Measurements from ENCODE around the gene JPH2. TPM values are rescaled to one million over a fixed set of nuclear protein-coding genes. Genes with fewer than 3 reads are reported as not detected.

Gene JPH2
- total and polyA plus RNA-seq, 2 of the 4 experiments (the other 2 are of a cell fraction), result 0.44 to 0.54 TPM

GRCh38 chr20:44118185-44119033 lies 68.6 kb downstream of the JPH2 start:
- H3K27me3 ChIP-seq (ENCODE audit: control insufficient read depth, insufficient read depth, low read length), result peaks cover 11% of the 10 kb centered on the region
- H3K4me2 ChIP-seq (ENCODE audit: low read depth, low read length), result no peak overlapping the region
- no peak overlapping the region for H2AK9ac ChIP-seq (replicated peaks; ENCODE audit: low read depth, low read length, poor library complexity)
- in situ Hi-C loops (cut with MboI; ENCODE audit: low sequenced_read_pairs) (loop anchor here (5.0 kb wide), 2 partner anchors 69 to 194 kb away; partner anchors contain the start of genes FITM2 and JPH2), dilution Hi-C loops (cut with HindIII; ENCODE audit: low sequenced_read_pairs, unreplicated experiment) (no loop called here), intact Hi-C loops (cut with micrococcal nuclease) (loop anchor here (5.0 kb wide), 2 partner anchors 269 to 344 kb away; no protein-coding TSS in a partner anchor)
- no TSS peak for BruUV-seq (replicated peaks)
- H4K8ac ChIP-seq (ENCODE audit: low read depth in 2 of 2, low read length in 2 of 2), result no peak overlapping the region
- no peak overlapping the region for H2BK120ac ChIP-seq (ENCODE audit: low read depth, low read length)
- no peaks in the 10 kb centered on the region for H4K20me1 ChIP-seq (ENCODE audit: insufficient read depth, low read length)
- H3K27ac ChIP-seq (ENCODE audit: insufficient read depth, low read length), result no peak overlapping the region
- H3K14ac ChIP-seq (replicated peaks; ENCODE audit: low read depth, low read length), result no peak overlapping the region
- no peaks in the 10 kb centered on the region for H3K9me3 ChIP-seq (ENCODE audit: control insufficient read depth, insufficient read depth, low read length)
- no peaks in the 10 kb centered on the region for H3K36me3 ChIP-seq (ENCODE audit: control insufficient read depth, insufficient read depth, low read length)
- H3K4me3 ChIP-seq (ENCODE audit: insufficient read depth, low read depth, low read length), result no peak overlapping the region
- no peak overlapping the region for H3K18ac ChIP-seq (ENCODE audit: low read depth, low read length)
- no peak overlapping the region for H4K5ac ChIP-seq (ENCODE audit: low read depth, low read length)
- no peaks in the 10 kb centered on the region for H3K9me1 ChIP-seq (ENCODE audit: insufficient read depth, low read length)
- H3K4me1 ChIP-seq (ENCODE audit: control insufficient read depth, insufficient read depth, low read length), result peaks cover 1% of the 10 kb centered on the region; the same call in 1 of the 2 replicates
- no peak overlapping the region for H3K9ac ChIP-seq (ENCODE audit: low read depth, low read length)
- no peak overlapping the region for H2BK5ac ChIP-seq (ENCODE audit: low read depth, low read length, poor library complexity, severe bottlenecking)
- no peak overlapping the region for H4K91ac ChIP-seq (ENCODE audit: insufficient read depth, low read depth, low read length)
- TF ChIP-seq MAZ (IDR thresholded peaks at IDR 0.05; ENCODE audit: borderline replicate concordance, low read depth, low read length) (no peak), NFE2L2 (IDR thresholded peaks at IDR 0.05; ENCODE audit: low read depth, low read length) (no peak), CHD1 (IDR thresholded peaks at IDR 0.05; ENCODE audit: low read depth, low read length) (no peak), POLR2A (IDR thresholded peaks at IDR 0.05; ENCODE audit: low read depth, low read length) (no peak), BHLHE40 (IDR thresholded peaks at IDR 0.05; ENCODE audit: low read depth, low read length) (no peak), RAD21 (IDR thresholded peaks at IDR 0.05; ENCODE audit: low read length) (no peak), RFX5 (IDR thresholded peaks at IDR 0.05; ENCODE audit: low read depth, low read length) (no peak), MAFK (IDR thresholded peaks at IDR 0.05; ENCODE audit: low read depth, low read length) (no peak), CEBPB (IDR thresholded peaks at IDR 0.05; ENCODE audit: low read depth, low read length) (no peak), FOS (IDR thresholded peaks at IDR 0.05; ENCODE audit: low read depth, low read length) (no peak), SMC3 (IDR thresholded peaks at IDR 0.05; ENCODE audit: low read depth, low read length) (no peak), RCOR1 (IDR thresholded peaks at IDR 0.05; ENCODE audit: insufficient replicate concordance, low read length) (no peak), CTCF (conservative IDR thresholded peaks at IDR 0.05; ENCODE audit: low read depth, low read length) (no peak)
- TF ChIP-seq, protein P1, sequence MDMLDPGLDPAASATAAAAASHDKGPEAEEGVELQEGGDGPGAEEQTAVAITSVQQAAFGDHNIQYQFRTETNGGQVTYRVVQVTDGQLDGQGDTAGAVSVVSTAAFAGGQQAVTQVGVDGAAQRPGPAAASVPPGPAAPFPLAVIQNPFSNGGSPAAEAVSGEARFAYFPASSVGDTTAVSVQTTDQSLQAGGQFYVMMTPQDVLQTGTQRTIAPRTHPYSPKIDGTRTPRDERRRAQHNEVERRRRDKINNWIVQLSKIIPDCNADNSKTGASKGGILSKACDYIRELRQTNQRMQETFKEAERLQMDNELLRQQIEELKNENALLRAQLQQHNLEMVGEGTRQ (IDR thresholded peaks at IDR 0.05; ENCODE audit: low read depth, low read length), result no peak
- H2AK5ac ChIP-seq (ENCODE audit: low read depth, low read length), result no peak overlapping the region
- DNase-seq (no peak), ATAC-seq (ENCODE audit: low read depth) (no peak)
- H3K79me1 ChIP-seq (ENCODE audit: low read depth in 1 of 2, low read length in 2 of 2), result peaks cover 0 to under 1% of the 10 kb centered on the region in 2 experiments; a peak in 1 of 4 replicates
- no peak overlapping the region for H3K56ac ChIP-seq (ENCODE audit: extremely low read depth, insufficient read depth, low read length)
- POLR2A ChIA-PET (ENCODE audit: unreplicated experiment), result no interaction called here
- H3K23ac ChIP-seq (ENCODE audit: low read depth, low read length), result no peak overlapping the region
- H3K4ac ChIP-seq (ENCODE audit: low read depth, low read length), result no peak overlapping the region
- 93% methylated on average over 3 of the region's 9 CpGs; no CpG with 5 or more reads in 1 of the 2 experiments for WGBS, 2 experiments (ENCODE audit: extremely low coverage in 2 of 2, insufficient read length in 1 of 2)
- H2BK15ac ChIP-seq (ENCODE audit: low read depth, low read length), result no peak overlapping the region
- CTCF ChIA-PET, result interaction anchor here (1.0 to 5.6 kb wide), 2 partner anchors 71 to 192 kb away, joined by 3 to 67 read pairs; partner anchors contain the start of genes FITM2 and JPH2
- peak overlapping the region; percentile 6 for H2AFZ ChIP-seq (replicated peaks; ENCODE audit: low read length, poor library complexity)
- H2BK20ac ChIP-seq (ENCODE audit: low read depth, low read length), result no peak overlapping the region
